Loucy (cell line): ENCODE data around the gene AGK.

ENCODE experiments used
- EZH2phosphoT487 ChIP-seq: fragments of 200-600 bp; IDR thresholded peaks from 2 replicates; pipeline ENCODE4 v1.6.1; 2018; ENCODE audit warnings: antibody characterized with exemption, mild to moderate bottlenecking, moderate library complexity, borderline replicate concordance
- TF ChIP-seq, protein P1 (sequence below): fragments of 200-600 bp; sonication (generic); conservative IDR thresholded peaks from 2 replicates; pipeline ENCODE4 v1.5.1; 2014; ENCODE audit warnings: mild to moderate bottlenecking, antibody characterized with exemption, low read length

DNA sequence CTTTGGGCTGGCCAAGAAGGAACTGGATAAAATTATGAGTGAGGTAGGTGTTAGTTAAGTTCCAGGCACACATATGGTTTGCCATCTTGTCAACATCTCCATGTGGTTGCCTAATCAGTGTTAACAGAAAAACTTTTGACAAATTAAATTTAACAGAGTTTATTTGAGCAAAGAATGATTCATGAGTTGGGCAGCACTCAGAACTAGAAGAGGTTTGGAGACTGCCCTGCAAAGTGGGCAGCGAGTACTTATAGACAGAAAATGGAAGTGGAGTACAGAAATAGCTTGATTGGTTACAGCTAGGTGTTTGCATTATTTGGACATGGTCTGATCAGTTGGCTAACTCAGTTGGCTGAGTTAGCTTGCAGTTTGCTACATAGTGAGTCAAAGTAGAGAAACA, 37.5 kb upstream of the AGK start:
- no peak for TF ChIP-seq EZH2phosphoT487
- TF ChIP-seq, protein P1, sequence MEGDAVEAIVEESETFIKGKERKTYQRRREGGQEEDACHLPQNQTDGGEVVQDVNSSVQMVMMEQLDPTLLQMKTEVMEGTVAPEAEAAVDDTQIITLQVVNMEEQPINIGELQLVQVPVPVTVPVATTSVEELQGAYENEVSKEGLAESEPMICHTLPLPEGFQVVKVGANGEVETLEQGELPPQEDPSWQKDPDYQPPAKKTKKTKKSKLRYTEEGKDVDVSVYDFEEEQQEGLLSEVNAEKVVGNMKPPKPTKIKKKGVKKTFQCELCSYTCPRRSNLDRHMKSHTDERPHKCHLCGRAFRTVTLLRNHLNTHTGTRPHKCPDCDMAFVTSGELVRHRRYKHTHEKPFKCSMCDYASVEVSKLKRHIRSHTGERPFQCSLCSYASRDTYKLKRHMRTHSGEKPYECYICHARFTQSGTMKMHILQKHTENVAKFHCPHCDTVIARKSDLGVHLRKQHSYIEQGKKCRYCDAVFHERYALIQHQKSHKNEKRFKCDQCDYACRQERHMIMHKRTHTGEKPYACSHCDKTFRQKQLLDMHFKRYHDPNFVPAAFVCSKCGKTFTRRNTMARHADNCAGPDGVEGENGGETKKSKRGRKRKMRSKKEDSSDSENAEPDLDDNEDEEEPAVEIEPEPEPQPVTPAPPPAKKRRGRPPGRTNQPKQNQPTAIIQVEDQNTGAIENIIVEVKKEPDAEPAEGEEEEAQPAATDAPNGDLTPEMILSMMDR = no peak
